Heart right ventricle (tissue), 16 donors: ENCODE measurements around the gene KDM6A. TPM values are rescaled to one million over a fixed set of nuclear protein-coding genes. Genes with fewer than 3 reads are reported as not detected.
A peak's percentile ranks its signal among the peaks of the same experiment; 100 is the strongest.
"Not testable (repeated sequence)": the region's sequence is repeated elsewhere in the genome, so short reads cannot be mapped to it uniquely, and the experiment has no call there.

Experiments used
- ATAC-seq, 8 donors: fragments of 200-7000 bp; cut with Tn5 transposase; one replicate each; pipeline ENCODE4 v1.9.1; 2020; ENCODE audit warnings: mild to moderate bottlenecking in 8 of 8, moderate library complexity in 8 of 8, moderate number of reproducible peaks in 1 of 8
- DNase-seq, 2 donors: peaks; one replicate each; pipeline ENCODE4 v3.0.0-alpha.2; 2020
- H3K27ac ChIP-seq, 10 donors: fragments of 200-600 bp; sonication (generic) in 2 of 10; one replicate each; pipeline versions ENCODE4 v1.5.0 to v1.8.0; 2020 to 2022; ENCODE audit warnings: mild to moderate bottlenecking in 3 of 10
- H3K27me3 ChIP-seq, 7 donors: fragments of 200-600 bp; one replicate each; pipeline ENCODE4 v1.8.0; 2021 to 2022; ENCODE audit warnings: mild to moderate bottlenecking in 2 of 7
- H3K36me3 ChIP-seq, 9 donors: fragments of 200-600 bp; sonication (generic) in 1 of 9; one replicate each; pipeline versions ENCODE4 v1.5.0 to v1.8.0; 2020 to 2022; ENCODE audit warnings: mild to moderate bottlenecking in 2 of 9
- H3K4me1 ChIP-seq, 9 donors: fragments of 200-600 bp; sonication (generic) in 1 of 9; one replicate each; pipeline versions ENCODE4 v1.5.0 to v1.8.0; 2020 to 2022; ENCODE audit warnings: mild to moderate bottlenecking in 4 of 9
- H3K4me3 ChIP-seq, 10 donors: fragments of 200-600 bp; sonication (generic) in 2 of 10; one replicate each; pipeline versions ENCODE4 v1.5.0 to v1.8.0; 2020 to 2022; ENCODE audit warnings: mild to moderate bottlenecking in 7 of 10, moderate library complexity in 2 of 10
- H3K9me3 ChIP-seq, 11 donors: fragments of 200-600 bp in 10 of 11; sonication (generic) in 2 of 11; one replicate each; pipeline versions ENCODE4 v1.5.0 to v1.8.0; 2013 to 2022; ENCODE audit warnings: mild to moderate bottlenecking in 2 of 11, control low read depth in 1 of 11, moderate library complexity in 1 of 11
- CTCF ChIP-seq, 9 donors: fragments of 200-600 bp; sonication (generic) in 2 of 9; IDR thresholded peaks; one replicate each; pipeline versions ENCODE4 v1.5.0 to v1.8.0; 2021 to 2022; ENCODE audit warnings: antibody characterized with exemption in 9 of 9, mild to moderate bottlenecking in 5 of 9, moderate library complexity in 1 of 9
- WGBS, 2 donors: extraction: QIAGEN DNeasy Blood & Tissue Kit; methylation state at CpG; one replicate each; pipeline ENCODE4 v1.1.7; 2013; ENCODE audit warnings: inconsistent platforms in 1 of 2; 5-methylcytosine and 5-hydroxymethylcytosine counted together
- intact Hi-C, 10 donors: fragments of 100-400 bp; cut with DNase I; formaldehyde crosslinking; loops; one replicate each; pipeline versions ENCODE4 v1.11.1 to v1.14.2; 2022
- polyA plus RNA-seq, 2 donors: library from polyadenylated mRNA; stranded (reverse); fragments of 200-250 nt; gene quantifications; one replicate each; pipeline ENCODE4 v1.2.3, GENCODE V29; 2013
- total RNA-seq, 10 donors: library from RNA; stranded (reverse); fragmentation: NEBNext Ultra II Directional in 3 of 10; extraction: Animal tissue kit (Norgen Biotek cat#: 25700) in 3 of 10; gene quantifications; one replicate each; pipeline versions ENCODE4 v1.2.1 to v1.2.4, GENCODE V29; 2021 to 2023
- donor health status: Arrhythmogenic right ventricular cardiomyopathy.
- donor health status: ischemic (EF 13 %, LVEDD 7.1; RV severe dilation, severe dysfunction).
- donor health status: healthy with polysubstance abuse.
- donor health status: DM: no; HTN: yes; CAD: no.
- donor health status: DM: no; HTN: no; CAD: no.
- donor health status: ischemic (EF 25% LVEDD 6.9; RV normal size, moderate dysfunction).
- donor health status: ischemic (EF 25% LVEDD 5.7; RV mildly dilated, moderate dysfunction).
- donor health status: healthy.
- donor health status: DM: yes; HTN: yes; CAD: no.
- donor health status: Ischemic cardiomyopathy.
- donor health status: ischemic (EF 35%, LVEDD 5.7; RV mildly dilated, moderate dysfunction).
- donor health status: nonischemic (EF 11% LVEDD 7.7; RV severe dilation, severe dysfunction).
- donor health status: DM: yes; HTN: yes; CAD: no.
- donor health status: PGD.
- donor health status: ischemic (EF 29% LVEDD 5.4; RV normal size, mild dysfunction).
- donor health status: nonischemic (EF 23%, LVEDD 6.1; RV moderate dilation, normal function).

KDM6A gene
- total and polyA plus RNA-seq, 12 donors, result 3.8 to 21.2 (median 11.8) TPM

GRCh38 chrX:44997888-44998287 is 124.9 kb downstream of the KDM6A start:
- ATAC-seq (no peak), DNase-seq (no peak)
- WGBS, 2 donors, result 39 to 54% methylated on average over 1 of the region's 1 CpG
- H3K27ac ChIP-seq, result no peak overlapping the region
- peaks cover 0 to 55% (median 27%) of the 10 kb centered on the region in 9 donors for H3K4me1 ChIP-seq
- no peak for TF ChIP-seq CTCF (IDR thresholded peaks at IDR 0.05)
- no peaks in the 10 kb centered on the region for H3K27me3 ChIP-seq
- no peaks in the 10 kb centered on the region for H3K9me3 ChIP-seq
- H3K36me3 ChIP-seq, result peaks cover 0 to 5% (median 0%) of the 10 kb centered on the region in 9 donors
- H3K4me3 ChIP-seq, result no peak overlapping the region
- intact Hi-C loops, result no loop called here

- DNase-seq, H3K27me3 ChIP-seq, H3K9me3 ChIP-seq, ATAC-seq, intact Hi-C loops, H3K36me3 ChIP-seq, H3K27ac ChIP-seq, H3K4me3 ChIP-seq: not testable (repeated sequence)
- WGBS, 2 donors, result 96 to 98% methylated on average over 8 of the region's 8 CpGs
- H3K4me1 ChIP-seq, result peaks cover 0 to 55% (median 31%) of the 10 kb centered on the region in 9 donors
Measured at GRCh38 chrX:44999237-44999636, 126.2 kb downstream of the KDM6A start.

GRCh38 chrX:44999872-45000271 is 126.9 kb downstream of the KDM6A start:
- DNase-seq, ATAC-seq, H3K4me3 ChIP-seq, H3K9me3 ChIP-seq, intact Hi-C loops, H3K36me3 ChIP-seq, H3K27ac ChIP-seq, H3K27me3 ChIP-seq: not testable (repeated sequence)
- H3K4me1 ChIP-seq, result peaks cover 0 to 55% (median 31%) of the 10 kb centered on the region in 9 donors
- WGBS, 2 donors, result 95 to 98% methylated on average over 3 of the region's 3 CpGs

- 74 to 77% methylated on average over 4 of the region's 4 CpGs for WGBS, 2 donors
- ATAC-seq, result no peak
Measured at GRCh38 chrX:45001048-45001447, 128.1 kb downstream of the KDM6A start.

GRCh38 chrX:45003085-45003484 is 130.1 kb downstream of the KDM6A start:
- WGBS, 2 donors, result 67 to 84% methylated on average over 4 of the region's 4 CpGs
- ATAC-seq (no peak), DNase-seq (no peak)
- Histone ChIP-seq H3K4me3 (no peak overlapping the region), H3K4me1 (peaks cover 0 to 36% (median 17%) of the 10 kb centered on the region in 9 donors), H3K27me3 (no peaks in the 10 kb centered on the region), H3K9me3 (peaks cover 0 to 15% (median 7%) of the 10 kb centered on the region in 11 donors), H3K27ac (no peak overlapping the region), H3K36me3 (no peaks in the 10 kb centered on the region)
- intact Hi-C loops, result no loop called here
- no peak for TF ChIP-seq CTCF (IDR thresholded peaks at IDR 0.05)

More at GRCh38 chrX:45001048-45001447, 128.1 kb downstream of the KDM6A start:
- peaks cover 0 to 50% (median 31%) of the 10 kb centered on the region in 9 donors for H3K4me1 ChIP-seq
- no peak overlapping the region for H3K4me3 ChIP-seq
- peak overlapping the region in 1 of 10 donors; percentile 11 for H3K27ac ChIP-seq
- no peaks in the 10 kb centered on the region for H3K27me3 ChIP-seq
- TF ChIP-seq CTCF (IDR thresholded peaks at IDR 0.05), result no peak
- DNase-seq, result no peak
- peaks cover 0 to 2% (median 0%) of the 10 kb centered on the region in 11 donors for H3K9me3 ChIP-seq
- intact Hi-C loops, result no loop called here
- H3K36me3 ChIP-seq, result no peaks in the 10 kb centered on the region
